NB4 (cell line): ENCODE measurements around the gene AADAC.

Source experiments
- CTCF ChIP-seq: IDR thresholded peaks from one replicate; pipeline ENCODE4 v1.5.1; 2012; ENCODE audit warnings: low read depth, low read length
- MAX ChIP-seq: IDR thresholded peaks from 2 replicates; pipeline ENCODE4 v1.6.1; 2011; ENCODE audit warnings: low read depth, low read length
- POLR2A ChIP-seq: IDR thresholded peaks from 2 replicates; pipeline ENCODE4 v1.6.1; 2011; ENCODE audit warnings: mild to moderate bottlenecking; ENCODE audit not compliant: insufficient read length; ENCODE audit errors: extremely low read depth

- TF ChIP-seq POLR2A (no peak), CTCF (no peak), MAX (no peak)
Observed at GRCh38 chr3:151788401-151788800, 25.5 kb upstream of the AADAC start.
